ENCODE measurements around the gene KRTAP10-6. TPM values are rescaled to one million over a fixed set of nuclear protein-coding genes. Genes with fewer than 3 reads are reported as not detected.

The KRTAP10-6 gene
- total and polyA plus RNA-seq, 2 of the 8 experiments (the other 6 are each of a cell fraction or from before 2014, with no cell fraction given) = 0.12 TPM; not detected in 1

GRCh38 chr21:44579056-44579832 lies 13.1 kb downstream of the KRTAP10-6 start:
- Histone ChIP-seq H2BK120ac (replicated peaks; ENCODE audit: low read depth, low read length) (no peak overlapping the region), H3K4ac (replicated peaks; ENCODE audit: insufficient read length, low read depth, low read length) (no peak overlapping the region), H3K18ac (ENCODE audit: extremely low read depth, low read length) (no peak overlapping the region), H3K23me2 (ENCODE audit: low read depth, low read length) (no peaks in the 10 kb centered on the region), H3K79me2 (ENCODE audit: control insufficient read depth in 1 of 2, insufficient read depth in 2 of 2, low read length in 2 of 2) (no peaks in the 10 kb centered on the region), H3K56ac (replicated peaks; ENCODE audit: insufficient read length, low read depth, low read length) (no peak overlapping the region), H3K9ac (replicated peaks in 1 of 4; ENCODE audit: extremely low read depth in 1 of 4, low read depth in 3 of 4, low read length in 3 of 4) (no peak overlapping the region), H3K27ac (ENCODE audit: low read depth, low read length) (no peak overlapping the region), H3K23ac (ENCODE audit: insufficient read length) (no peak overlapping the region), H2BK15ac (ENCODE audit: low read length) (no peak overlapping the region), H4K8ac (ENCODE audit: extremely low read depth, insufficient read depth, low read length) (peak overlapping the region; percentile 14; the same call in 1 of the 2 replicates), H3K14ac (ENCODE audit: insufficient read length) (no peak overlapping the region), H3K4me2 (ENCODE audit: insufficient read depth in 1 of 2, low read depth in 2 of 2, low read length in 2 of 2) (no peak overlapping the region), H3K4me1 (replicated peaks in 1 of 4; ENCODE audit: control insufficient read depth in 3 of 4, insufficient read depth in 4 of 4, low read length in 3 of 4) (peaks cover 0 to 8% (median 0%) of the 10 kb centered on the region in 4 experiments; a peak in 1 of 7 replicates), H2BK20ac (ENCODE audit: low read length) (no peak overlapping the region), H3K27me3 (replicated peaks in 1 of 4; ENCODE audit: control insufficient read depth in 3 of 4, extremely low read depth in 1 of 4, insufficient read depth in 3 of 4, low read length in 3 of 4) (no peaks in the 10 kb centered on the region; a peak in 1 of 7 replicates), H2BK12ac (ENCODE audit: low read depth, low read length) (no peak overlapping the region), H2AFZ (ENCODE audit: low read length) (no peak overlapping the region), H2AK5ac (ENCODE audit: low read depth, low read length) (no peak overlapping the region), H4K5ac (ENCODE audit: insufficient read length, low read depth, low read length) (no peak overlapping the region), H4K91ac (replicated peaks; ENCODE audit: insufficient read length, low read length) (no peak overlapping the region), H2BK5ac (ENCODE audit: low read depth, low read length) (no peak overlapping the region), H4K20me1 (replicated peaks in 1 of 2; ENCODE audit: control insufficient read depth in 1 of 2, insufficient read depth in 2 of 2, low read length in 2 of 2) (no peaks in the 10 kb centered on the region), H3K4me3 (ENCODE audit: extremely low read depth in 1 of 4, insufficient read depth in 2 of 4, low read depth in 3 of 4, low read length in 4 of 4) (no peak overlapping the region), H3K36me3 (ENCODE audit: control insufficient read depth in 2 of 4, insufficient read depth in 4 of 4, low read length in 3 of 4) (no peaks in the 10 kb centered on the region), H3K79me1 (ENCODE audit: low read depth, low read length) (no peaks in the 10 kb centered on the region), H3K9me3 (ENCODE audit: insufficient read depth in 2 of 2, low read depth in 1 of 2, low read length in 1 of 2) (peaks cover 0 to 9% of the 10 kb centered on the region in 2 experiments; a peak in 2 of 4 replicates)
- POLR2A ChIA-PET (ENCODE audit: partially characterized antibody) = interaction anchor here (0.8 to 1.0 kb wide), 2 partner anchors 71 to 118 kb away, joined by 3 to 5 read pairs; partner anchors contain the start of gene KRTAP10-12
- peak in 1 of 2 experiments; percentile 45 for DNase-seq (ENCODE audit: low read depth in 1 of 2, low spot score in 2 of 2)
- no peak for FAIRE-seq
- WGBS, 2 experiments (ENCODE audit: extremely low coverage in 1 of 2, insufficient coverage in 1 of 2, insufficient read length in 1 of 2, insufficient replicate concordance in 2 of 2, low coverage in 1 of 2, low lambda C conversion rate in 2 of 2, missing lambda C conversion rate in 1 of 2) = 80% methylated on average over 13 of the region's 22 CpGs; no CpG with 5 or more reads in 1 of the 2 experiments
- CTCF ChIA-PET (ENCODE audit: partially characterized antibody) = interaction anchor here (0.6 to 1.2 kb wide), 3 partner anchors 54 to 223 kb away, joined by 3 read pairs; partner anchors contain the start of gene UBE2G2
- TF ChIP-seq ATF2 (IDR thresholded peaks at IDR 0.05; ENCODE audit: low read length) (no peak), ASH2L (IDR thresholded peaks at IDR 0.05; ENCODE audit: low read length) (no peak), KDM1A (IDR thresholded peaks at IDR 0.05; ENCODE audit: borderline replicate concordance, low read length) (no peak), CBX5 (IDR thresholded peaks at IDR 0.05; ENCODE audit: low read depth, low read length) (no peak), CREB1 (IDR thresholded peaks at IDR 0.05) (no peak), PHF8 (conservative IDR thresholded peaks at IDR 0.05; ENCODE audit: low read depth, low read length) (no peak), E2F6 (IDR thresholded peaks at IDR 0.05) (no peak), RAD21 (IDR thresholded peaks at IDR 0.05 in 1 of 2, conservative IDR thresholded peaks at IDR 0.05 in 1 of 2; ENCODE audit: low read depth in 2 of 2, low read length in 2 of 2) (no peak), GTF2F1 (IDR thresholded peaks at IDR 0.05; ENCODE audit: borderline replicate concordance, low read depth, low read length) (no peak)
